K562 (cell line): ENCODE results near the gene TRIP12. TPM values are rescaled to one million over a fixed set of nuclear protein-coding genes. Genes with fewer than 3 reads are reported as not detected.

Experiments
- ATAC-seq: fragments of 200-7000 bp; cut with Tn5 transposase; 3 replicates; pipeline ENCODE4 v1.9.1; 2020; ENCODE audit warnings: moderate library complexity
- BruUV-seq: library from RNA; stranded (reverse); fragments of 400-500 nt; replicated peaks from 2 replicates; lab custom pipeline; 2021; lab: Mats Ljungman, UMichigan
- CTCF ChIA-PET: fragments of 300-600 bp; formaldehyde crosslinking; extraction: SDS; loops from one replicate; lab custom pipeline; 2021; ENCODE audit warnings: low intra/inter-chr PET ratio; lab: Yijun Ruan, JAX
- POLR2A ChIA-PET: fragments of 300-600, 350-650 bp; sonication (Branson Sonifier 250); formaldehyde crosslinking; extraction: SDS; loops from one replicate; lab custom pipeline; 2021; ENCODE audit warnings: antibody characterized with exemption, inconsistent platforms; lab: Yijun Ruan, JAX
- DNase-seq, 4 experiments: peaks; one replicate each; pipeline versions ENCODE4 v3.0.0 to v3.0.0-alpha.2; 2011 to 2018; ENCODE audit warnings: low spot score in 3 of 4, mixed read lengths in 3 of 4; ENCODE audit errors: extremely low read depth in 1 of 4
- FAIRE-seq: peaks from 2 replicates; lab custom pipeline; 2011; peaks lifted over from hg19 to GRCh38; lab: Jason Lieb, UNC
- H2AFZ ChIP-seq: 2 replicates; pipeline ENCODE4 v1.6.0; 2011; ENCODE audit warnings: low read depth, low read length, control low read depth, inconsistent platforms
- H3K27ac ChIP-seq: fragments of 200-600 bp; 3 replicates; pipeline ENCODE4 v1.8.0; 2011; ENCODE audit warnings: low read depth, mild to moderate bottlenecking, control low read depth, inconsistent platforms, low read length, moderate library complexity, mixed read lengths; ENCODE audit errors: extremely low read depth
- H3K27me3 ChIP-seq, 2 experiments: fragments of 300-600 bp in 1 of 2; 2 replicates in 1 of 2; 3 replicates in 1 of 2; pipeline versions ENCODE4 v1.6.0 to v1.8.0; 2011; ENCODE audit warnings: inconsistent platforms in 2 of 2, low read length in 2 of 2, mild to moderate bottlenecking in 1 of 2, mixed read lengths in 1 of 2, moderate library complexity in 1 of 2; ENCODE audit not compliant: control insufficient read depth in 2 of 2, insufficient read depth in 2 of 2
- H3K36me3 ChIP-seq: fragments of 300-600 bp; 3 replicates; pipeline ENCODE4 v1.8.0; 2011; ENCODE audit warnings: mild to moderate bottlenecking, low read length, inconsistent platforms; ENCODE audit not compliant: control insufficient read depth, insufficient read depth
- H3K4me1 ChIP-seq, 2 experiments: fragments of 200-600 bp in 1 of 2; replicated peaks in 1 of 2; 2 replicates in 1 of 2; 3 replicates in 1 of 2; pipeline versions ENCODE4 v1.5.1 to v1.8.0; 2011; ENCODE audit warnings: inconsistent platforms in 2 of 2, low read length in 2 of 2, mild to moderate bottlenecking in 1 of 2, mixed read lengths in 1 of 2, moderate library complexity in 1 of 2; ENCODE audit not compliant: control insufficient read depth in 2 of 2, insufficient read depth in 2 of 2
- H3K4me2 ChIP-seq: 2 replicates; pipeline ENCODE4 v1.6.1; 2011; ENCODE audit warnings: low read length, control low read depth, inconsistent platforms, mixed read lengths; ENCODE audit not compliant: insufficient read depth
- H3K4me3 ChIP-seq: fragments of 200-600 bp; sonication (generic), shearing (Covaris generic); 2 replicates; pipeline ENCODE4 v1.5.1; 2016; ENCODE audit warnings: control low read depth, inconsistent platforms
- H3K79me2 ChIP-seq: fragments of 200-600 bp; 3 replicates; pipeline ENCODE4 v1.8.0; 2011; ENCODE audit warnings: low read length, inconsistent platforms; ENCODE audit not compliant: control insufficient read depth, insufficient read depth
- H3K9ac ChIP-seq, 2 experiments: 2 replicates each; pipeline versions ENCODE4 v1.6.0 to v1.6.1; 2011; ENCODE audit warnings: low read depth in 2 of 2, low read length in 2 of 2, control low read depth in 1 of 2, inconsistent platforms in 1 of 2, mild to moderate bottlenecking in 1 of 2, mixed read lengths in 1 of 2; ENCODE audit not compliant: insufficient read depth in 1 of 2
- H3K9me1 ChIP-seq: one replicate; pipeline ENCODE4 v1.6.0; 2011; ENCODE audit warnings: inconsistent platforms, mild to moderate bottlenecking, low read length, moderate library complexity; ENCODE audit not compliant: control insufficient read depth, insufficient read depth
- H3K9me3 ChIP-seq: replicated peaks from 2 replicates; pipeline ENCODE4 v1.5.1; 2011; ENCODE audit warnings: low read depth, low read length, inconsistent platforms; ENCODE audit not compliant: control insufficient read depth, insufficient read depth
- H4K20me1 ChIP-seq: replicated peaks from 2 replicates; pipeline ENCODE4 v1.6.1; 2011; ENCODE audit warnings: low read length, inconsistent platforms, mixed read lengths; ENCODE audit not compliant: control insufficient read depth, insufficient read depth
- DMBX1 ChIP-seq: fragments of 250-450 bp; sonication (Bioruptor Pico); IDR thresholded peaks from 2 replicates; pipeline ENCODE4 v1.8.0; 2022; ENCODE audit warnings: inconsistent platforms, mild to moderate bottlenecking, moderate library complexity, borderline replicate concordance
- E2F3 ChIP-seq: fragments of 250-450 bp; sonication (Bioruptor Pico); IDR thresholded peaks from 2 replicates; pipeline ENCODE4 v1.4.0; 2020; ENCODE audit warnings: mild to moderate bottlenecking
- GABPB2 ChIP-seq: fragments of 250-450 bp; sonication (Bioruptor Pico); conservative IDR thresholded peaks from 2 replicates; pipeline ENCODE4 v1.5.1; 2021; ENCODE audit warnings: mild to moderate bottlenecking
- GATAD2A ChIP-seq: fragments of 450-650 bp; IDR thresholded peaks from 2 replicates; pipeline ENCODE4 v1.6.1; 2017
- MAZ ChIP-seq, 2 experiments: fragments of 450-650 bp in 1 of 2; sonication (generic) in 1 of 2; formaldehyde crosslinking; IDR thresholded peaks in 1 of 2; conservative IDR thresholded peaks in 1 of 2; 2 replicates each; pipeline versions ENCODE4 v1.4.0 to v1.5.0; 2020; ENCODE audit warnings: mild to moderate bottlenecking in 1 of 2, missing genetic modification reagents in 1 of 2
- RNF2 ChIP-seq: sonication (generic); IDR thresholded peaks from 2 replicates; pipeline ENCODE4 v1.6.1; 2016
- SIN3A ChIP-seq, 2 experiments: fragments of 150-350 bp in 1 of 2; IDR thresholded peaks; 2 replicates each; pipeline ENCODE4 v1.6.1; 2011 to 2016; ENCODE audit warnings: borderline replicate concordance in 2 of 2, low read depth in 2 of 2, low read length in 2 of 2, mild to moderate bottlenecking in 2 of 2, moderate library complexity in 2 of 2; ENCODE audit not compliant: control insufficient read depth in 1 of 2
- SMARCC2 ChIP-seq: fragments of 450-650 bp; IDR thresholded peaks from 2 replicates; pipeline ENCODE4 v1.6.1; 2017; ENCODE audit warnings: antibody characterized with exemption, moderate library complexity, mild to moderate bottlenecking, low read depth
- SPI1 ChIP-seq: IDR thresholded peaks from 2 replicates; pipeline ENCODE4 v1.6.1; 2011; ENCODE audit warnings: low read depth, low read length, control low read depth, borderline replicate concordance
- ZNF778 ChIP-seq: fragments of 450-650 bp; formaldehyde crosslinking; IDR thresholded peaks from 2 replicates; pipeline ENCODE4 v1.4.0; 2020; ENCODE audit warnings: mild to moderate bottlenecking, moderate library complexity
- WGBS: fragments of 100-300 bp; shearing (Covaris generic); methylation state at CpG from one replicate; pipeline ENCODE4 v1.1.6; 2016; ENCODE audit warnings: low coverage, mixed read lengths; ENCODE audit not compliant: insufficient coverage; ENCODE audit errors: missing lambda C conversion rate; 5-methylcytosine and 5-hydroxymethylcytosine counted together
- in situ Hi-C: fragments of 300-500 bp; cut with MboI; formaldehyde crosslinking; loops from 4 replicates; pipeline ENCODE4 v1.15.0; 2018; ENCODE audit warnings: inconsistent platforms, mixed read lengths
- intact Hi-C: fragments of 100-400 bp; cut with micrococcal nuclease; formaldehyde crosslinking; loops from 2 replicates; pipeline ENCODE4 v1.14.2; 2022
- polyA plus RNA-seq, 8 experiments: library from polyadenylated mRNA; depleted of rRNA in 4 of 8; stranded (reverse) in 5 of 8; unstranded in 3 of 8; fragments of >200 nt; fragmentation: Nextera tagmentation in 2 of 8; fragmentation: Illumina TruSeq in 1 of 8; extraction: Ambion mirVana in 2 of 8; extraction: Trizol in 1 of 8; gene quantifications; 2 replicates each; pipeline versions ENCODE4 v1.2.1 to v1.2.3, GENCODE V29; 2011 to 2014; ENCODE audit warnings: inconsistent platforms in 1 of 8, missing spikeins in 1 of 8
- total RNA-seq, 7 experiments: library from RNA; depleted of rRNA in 6 of 7; stranded (reverse); fragments of >200 nt in 6 of 7; fragmentation: Illumina TruSeq in 2 of 7; extraction: Trizol in 2 of 7; gene quantifications; 2 replicates each; pipeline versions ENCODE4 v1.2.1 to v1.2.3, GENCODE V29; 2011 to 2021; ENCODE audit warnings: low replicate concordance in 1 of 7
- TF ChIP-seq, protein P1 (sequence below): fragments of 450-650 bp; IDR thresholded peaks from 2 replicates; pipeline ENCODE4 v1.6.1; 2014; ENCODE audit warnings: low read depth, mild to moderate bottlenecking, moderate library complexity, borderline replicate concordance
- TF ChIP-seq, protein P2 (sequence below): fragments of 250-450 bp; sonication (Bioruptor Pico); IDR thresholded peaks from 2 replicates; pipeline ENCODE4 v1.8.0; 2021; ENCODE audit warnings: borderline replicate concordance, mild to moderate bottlenecking, moderate library complexity; ENCODE audit not compliant: poor library complexity, severe bottlenecking

TRIP12 gene
- total and polyA plus RNA-seq, 9 of the 15 experiments (the other 6 are each of a cell fraction or from before 2014, with no cell fraction given): 15.2 to 131 (median 80.1) TPM

DNA sequence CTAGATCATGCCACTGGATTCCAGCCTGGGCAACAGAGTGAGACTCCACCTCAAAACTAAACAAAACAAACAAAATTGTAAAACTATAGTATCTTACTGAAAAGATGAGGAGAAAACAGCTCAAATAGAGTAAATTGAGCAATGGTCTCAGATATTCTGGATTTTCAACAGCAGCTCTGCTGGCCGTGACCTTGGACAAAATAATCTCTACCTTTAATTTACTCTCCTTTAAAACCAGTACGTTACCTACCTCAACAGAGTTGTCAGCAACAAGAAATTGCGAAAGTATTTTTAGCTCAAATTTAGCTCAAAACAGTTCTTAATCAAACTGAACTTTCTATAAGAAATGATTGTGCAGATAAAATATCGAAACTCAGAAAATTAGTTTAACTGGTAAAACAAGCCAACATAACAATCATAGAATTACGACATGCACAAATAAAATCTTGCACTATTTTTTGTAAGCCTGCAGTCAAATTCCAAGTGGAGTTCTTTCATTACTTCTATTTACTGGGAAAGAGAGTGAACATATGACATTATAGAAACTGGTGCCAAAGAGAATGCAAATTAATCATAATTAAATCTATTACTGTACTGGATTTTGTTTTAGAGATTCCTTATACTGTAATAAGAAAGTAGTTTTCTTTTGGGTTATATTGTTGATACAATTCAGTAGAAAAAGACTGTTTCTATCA, 40.8 kb downstream of the TRIP12 start (continued):
- TF ChIP-seq, protein P1, sequence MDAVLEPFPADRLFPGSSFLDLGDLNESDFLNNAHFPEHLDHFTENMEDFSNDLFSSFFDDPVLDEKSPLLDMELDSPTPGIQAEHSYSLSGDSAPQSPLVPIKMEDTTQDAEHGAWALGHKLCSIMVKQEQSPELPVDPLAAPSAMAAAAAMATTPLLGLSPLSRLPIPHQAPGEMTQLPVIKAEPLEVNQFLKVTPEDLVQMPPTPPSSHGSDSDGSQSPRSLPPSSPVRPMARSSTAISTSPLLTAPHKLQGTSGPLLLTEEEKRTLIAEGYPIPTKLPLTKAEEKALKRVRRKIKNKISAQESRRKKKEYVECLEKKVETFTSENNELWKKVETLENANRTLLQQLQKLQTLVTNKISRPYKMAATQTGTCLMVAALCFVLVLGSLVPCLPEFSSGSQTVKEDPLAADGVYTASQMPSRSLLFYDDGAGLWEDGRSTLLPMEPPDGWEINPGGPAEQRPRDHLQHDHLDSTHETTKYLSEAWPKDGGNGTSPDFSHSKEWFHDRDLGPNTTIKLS: no peak
- TF ChIP-seq RNF2 (no peak), ZNF778 (CRISPR knock-in tag) (no peak), MAZ (CRISPR knock-in tag; conservative IDR thresholded peaks at IDR 0.05 in 1 of 2, IDR thresholded peaks at IDR 0.05 in 1 of 2) (no peak), GABPB2 (CRISPR knock-in tag) (no peak), E2F3 (CRISPR knock-in tag) (no peak), GATAD2A (no peak), DMBX1 (CRISPR knock-in tag) (no peak), SPI1 (no peak)

DNA sequence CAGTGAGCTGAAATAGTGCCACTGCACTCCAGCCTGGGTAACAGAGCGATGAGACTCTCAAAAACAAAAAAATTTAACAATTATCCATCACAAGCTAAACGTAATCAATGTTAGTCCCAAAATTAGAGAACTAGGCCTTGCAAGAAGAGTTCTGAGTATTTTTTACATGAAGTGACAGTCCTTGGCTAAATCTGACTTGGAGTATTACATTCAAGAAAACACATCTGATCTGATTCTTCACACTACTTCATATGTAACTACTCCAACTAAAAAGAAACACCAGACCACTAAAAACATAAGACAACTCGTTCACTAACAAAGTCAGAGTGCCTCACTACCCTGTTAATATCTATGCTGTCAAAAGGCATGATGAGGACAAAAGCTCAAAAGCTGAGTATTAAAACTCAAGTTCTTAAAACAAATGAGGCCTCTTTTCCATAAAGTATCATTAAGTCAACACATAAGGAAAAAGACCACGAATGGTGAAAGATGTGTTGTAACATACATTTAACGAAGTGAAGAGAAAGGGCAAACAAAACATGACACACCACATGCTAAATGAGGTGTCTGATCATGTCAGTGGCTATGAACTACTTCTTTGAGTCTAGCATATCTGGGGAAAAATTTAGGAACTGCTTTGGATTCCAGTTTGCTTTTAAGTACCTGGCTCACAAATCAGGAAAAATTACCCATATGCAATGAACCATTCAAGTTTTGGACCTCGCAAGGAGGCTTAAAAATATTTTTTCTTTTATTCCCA, 42.4 kb downstream of the TRIP12 start:
- intact Hi-C loops: no loop called here
- ChIA-PET POLR2A (no interaction called here), CTCF (no interaction called here)
- Histone ChIP-seq H2AFZ (no peak overlapping the region), H3K9ac (no peak overlapping the region), H3K4me1 (no peaks in the 10 kb centered on the region), H3K27ac (no peak overlapping the region), H3K36me3 (peaks cover 29% of the 10 kb centered on the region), H3K27me3 (no peaks in the 10 kb centered on the region), H3K9me3 (no peaks in the 10 kb centered on the region), H3K9me1 (no peaks in the 10 kb centered on the region), H3K4me3 (no peak overlapping the region), H4K20me1 (no peaks in the 10 kb centered on the region), H3K79me2 (peaks cover 39% of the 10 kb centered on the region), H3K4me2 (no peak overlapping the region)
- DNase-seq (no peak), ATAC-seq (no peak), FAIRE-seq (no peak)
- WGBS: 87% methylated on average over 6 of the region's 6 CpGs
- no TSS peak for BruUV-seq
- in situ Hi-C loops: no loop called here
- TF ChIP-seq SMARCC2: no peak
- TF ChIP-seq SIN3A (IDR thresholded peaks at IDR 0.05; ENCODE audit: borderline replicate concordance in 2 of 2, control insufficient read depth in 1 of 2, low read depth in 2 of 2, low read length in 2 of 2): no peak
- TF ChIP-seq, protein P2, sequence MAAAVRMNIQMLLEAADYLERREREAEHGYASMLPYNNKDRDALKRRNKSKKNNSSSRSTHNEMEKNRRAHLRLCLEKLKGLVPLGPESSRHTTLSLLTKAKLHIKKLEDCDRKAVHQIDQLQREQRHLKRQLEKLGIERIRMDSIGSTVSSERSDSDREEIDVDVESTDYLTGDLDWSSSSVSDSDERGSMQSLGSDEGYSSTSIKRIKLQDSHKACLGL (CRISPR knock-in tag): no peak
